NCI-H128 (cell line): ENCODE data around the gene PLXNB1.
"Not testable (repeated sequence)": the region's sequence is repeated elsewhere in the genome, so short reads cannot be mapped to it uniquely, and the experiment has no call there.

ENCODE experiments used
- DNase-seq: peaks from one replicate; lab custom pipeline; 2025; ENCODE audit not compliant: unreplicated experiment; lab: John Stamatoyannopoulos, UW

Gene PLXNB1, protein sequence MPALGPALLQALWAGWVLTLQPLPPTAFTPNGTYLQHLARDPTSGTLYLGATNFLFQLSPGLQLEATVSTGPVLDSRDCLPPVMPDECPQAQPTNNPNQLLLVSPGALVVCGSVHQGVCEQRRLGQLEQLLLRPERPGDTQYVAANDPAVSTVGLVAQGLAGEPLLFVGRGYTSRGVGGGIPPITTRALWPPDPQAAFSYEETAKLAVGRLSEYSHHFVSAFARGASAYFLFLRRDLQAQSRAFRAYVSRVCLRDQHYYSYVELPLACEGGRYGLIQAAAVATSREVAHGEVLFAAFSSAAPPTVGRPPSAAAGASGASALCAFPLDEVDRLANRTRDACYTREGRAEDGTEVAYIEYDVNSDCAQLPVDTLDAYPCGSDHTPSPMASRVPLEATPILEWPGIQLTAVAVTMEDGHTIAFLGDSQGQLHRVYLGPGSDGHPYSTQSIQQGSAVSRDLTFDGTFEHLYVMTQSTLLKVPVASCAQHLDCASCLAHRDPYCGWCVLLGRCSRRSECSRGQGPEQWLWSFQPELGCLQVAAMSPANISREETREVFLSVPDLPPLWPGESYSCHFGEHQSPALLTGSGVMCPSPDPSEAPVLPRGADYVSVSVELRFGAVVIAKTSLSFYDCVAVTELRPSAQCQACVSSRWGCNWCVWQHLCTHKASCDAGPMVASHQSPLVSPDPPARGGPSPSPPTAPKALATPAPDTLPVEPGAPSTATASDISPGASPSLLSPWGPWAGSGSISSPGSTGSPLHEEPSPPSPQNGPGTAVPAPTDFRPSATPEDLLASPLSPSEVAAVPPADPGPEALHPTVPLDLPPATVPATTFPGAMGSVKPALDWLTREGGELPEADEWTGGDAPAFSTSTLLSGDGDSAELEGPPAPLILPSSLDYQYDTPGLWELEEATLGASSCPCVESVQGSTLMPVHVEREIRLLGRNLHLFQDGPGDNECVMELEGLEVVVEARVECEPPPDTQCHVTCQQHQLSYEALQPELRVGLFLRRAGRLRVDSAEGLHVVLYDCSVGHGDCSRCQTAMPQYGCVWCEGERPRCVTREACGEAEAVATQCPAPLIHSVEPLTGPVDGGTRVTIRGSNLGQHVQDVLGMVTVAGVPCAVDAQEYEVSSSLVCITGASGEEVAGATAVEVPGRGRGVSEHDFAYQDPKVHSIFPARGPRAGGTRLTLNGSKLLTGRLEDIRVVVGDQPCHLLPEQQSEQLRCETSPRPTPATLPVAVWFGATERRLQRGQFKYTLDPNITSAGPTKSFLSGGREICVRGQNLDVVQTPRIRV (N-terminal part only)

GRCh38 chr3:48429960-48430707 is at the start of gene PLXNB1:
PLXNB1 (minus strand) TSS chr3:48430086; CDS start chr3:48424611, 5,475 bp downstream.
- peak; percentile 47 for DNase-seq

- no peak for DNase-seq
These were observed 49.0 kb upstream of the PLXNB1 start for GRCh38 chr3:48478626-48479555.

- DNase-seq, result no peak
These were observed 48.2 kb upstream of the PLXNB1 start for GRCh38 chr3:48477959-48478520.

- DNase-seq, result no peak
These were observed 46.7 kb upstream of the PLXNB1 start for GRCh38 chr3:48476426-48477053.

DNA sequence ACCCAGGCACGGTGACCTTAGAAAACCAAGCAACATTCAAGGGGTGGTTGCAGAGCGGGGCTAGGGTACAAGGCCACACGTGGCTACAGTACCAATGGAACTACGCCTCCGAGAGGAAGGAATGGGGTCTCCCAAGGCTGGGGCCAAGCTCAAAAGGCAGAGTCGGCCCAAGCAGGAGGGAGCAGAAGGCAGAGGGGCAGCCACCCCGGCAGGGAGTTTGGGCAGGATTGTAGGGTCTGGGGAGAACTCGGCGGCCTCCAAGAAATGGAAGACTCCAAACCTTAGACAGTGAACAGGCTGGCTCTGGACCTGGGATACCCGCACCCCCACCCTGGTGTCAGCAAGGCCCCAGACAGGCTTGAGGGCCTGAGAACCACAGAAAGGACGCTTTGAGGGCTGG is 45.3 kb upstream of the PLXNB1 start:
- no peak for DNase-seq

DNA sequence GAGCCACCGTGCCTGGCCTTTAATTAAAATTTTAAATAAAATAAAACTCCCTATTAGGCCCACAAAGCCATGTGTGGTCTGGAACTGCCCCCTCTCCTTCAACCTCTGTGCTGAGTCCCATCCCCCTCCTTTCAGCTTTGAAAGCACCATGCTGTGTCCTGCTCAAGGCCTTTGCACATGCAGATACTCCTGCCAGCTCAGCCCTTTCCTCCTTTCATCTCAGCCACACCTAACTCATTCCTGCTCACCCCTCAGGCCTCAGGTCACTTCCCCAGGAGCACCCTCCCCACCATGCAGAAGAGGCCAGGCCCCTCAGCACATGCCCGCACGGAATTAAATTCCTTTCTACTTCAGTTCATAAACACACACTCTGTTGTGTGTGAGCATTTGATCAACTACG is 44.7 kb upstream of the PLXNB1 start:
- DNase-seq, result no peak

DNA sequence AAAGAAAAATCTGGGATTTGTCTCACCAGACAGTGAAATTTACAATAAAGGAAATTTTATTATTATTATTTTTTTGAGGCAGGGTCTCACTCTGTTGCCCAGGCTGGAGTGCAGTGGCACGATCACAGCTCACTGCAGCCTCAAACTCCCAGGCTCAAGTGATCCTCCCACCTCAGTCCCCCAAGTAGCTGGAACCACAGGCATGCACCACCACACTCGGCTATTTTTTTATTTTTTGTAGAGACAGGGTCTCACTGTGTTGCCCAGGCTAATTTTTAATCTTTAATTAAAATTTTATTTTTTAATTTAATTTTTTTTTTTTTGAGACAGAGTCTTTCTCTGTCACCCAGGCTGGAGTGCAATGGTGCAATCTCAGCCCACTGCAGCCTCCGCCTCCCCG is 44.1 kb upstream of the PLXNB1 start:
- DNase-seq, result not testable (repeated sequence)

GRCh38 chr3:48473617-48473952 is 43.7 kb upstream of the PLXNB1 start:
- DNase-seq, result no peak

DNA sequence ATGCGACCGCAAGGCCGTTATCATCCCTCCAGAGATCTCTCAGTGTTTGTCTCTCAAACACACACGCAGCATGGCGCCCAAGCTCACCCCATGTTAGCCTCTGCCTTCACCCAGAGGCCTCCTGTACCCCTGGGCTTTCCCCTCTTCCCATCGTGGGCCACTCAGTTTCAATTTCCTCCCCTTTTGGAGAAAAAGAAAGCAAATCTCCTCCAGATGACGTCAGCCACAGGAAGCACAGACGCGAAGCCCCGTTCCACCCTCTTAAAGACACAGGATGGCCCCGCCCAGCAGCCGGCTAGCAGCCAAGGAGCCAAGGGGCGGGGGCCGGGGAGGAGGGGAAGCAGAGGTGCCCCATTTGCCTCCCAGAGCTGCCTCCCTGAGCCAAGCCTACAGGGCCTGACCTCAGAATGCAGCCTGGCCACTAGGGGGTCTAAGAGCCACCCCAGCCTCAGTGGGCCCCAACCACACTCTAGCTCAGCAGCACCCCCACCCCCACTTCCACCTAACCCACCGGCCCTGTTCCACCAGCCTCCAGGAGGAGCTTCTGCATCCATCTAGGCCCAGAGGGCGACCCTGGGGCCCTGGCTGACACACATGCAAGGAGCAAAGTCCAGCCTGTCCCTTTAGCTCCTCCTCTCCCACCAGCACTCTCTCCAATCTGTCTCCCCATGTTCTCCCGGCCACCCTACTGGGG is 43.2 kb upstream of the PLXNB1 start:
- DNase-seq, result peak; percentile 27

DNA sequence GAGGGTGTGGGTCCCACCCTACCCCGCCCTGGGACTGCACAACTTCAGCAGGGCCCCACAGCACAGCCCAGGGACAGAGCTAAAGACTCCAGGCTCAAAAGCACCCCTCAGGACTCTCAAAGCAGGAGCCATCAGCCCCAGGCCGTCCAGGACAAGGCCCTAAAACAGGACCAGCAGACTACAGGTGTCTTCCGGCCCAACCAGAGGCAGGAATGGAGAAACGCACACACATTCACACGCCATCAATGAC is 42.7 kb upstream of the PLXNB1 start:
- no peak for DNase-seq

DNA sequence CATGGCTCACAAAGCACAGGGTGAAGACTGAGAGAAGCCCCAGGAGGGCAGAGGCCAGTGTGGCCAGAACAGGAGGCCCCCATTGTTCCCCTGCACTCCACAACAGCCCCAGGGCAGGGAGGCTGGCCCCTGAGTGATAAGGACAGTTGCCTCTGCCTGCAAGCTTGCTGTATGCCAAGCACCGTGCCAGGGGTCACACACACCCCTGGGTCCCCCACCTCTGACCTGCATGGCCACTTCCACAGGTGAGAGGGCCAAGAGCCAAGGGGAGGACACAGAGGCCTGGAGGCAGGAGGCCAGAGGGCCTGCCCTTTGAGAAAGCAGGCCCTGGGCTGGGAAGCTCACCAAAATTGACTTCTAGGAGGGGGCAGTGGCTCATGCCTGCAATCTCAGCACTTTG is 40.4 kb upstream of the PLXNB1 start:
- DNase-seq, result no peak

DNA sequence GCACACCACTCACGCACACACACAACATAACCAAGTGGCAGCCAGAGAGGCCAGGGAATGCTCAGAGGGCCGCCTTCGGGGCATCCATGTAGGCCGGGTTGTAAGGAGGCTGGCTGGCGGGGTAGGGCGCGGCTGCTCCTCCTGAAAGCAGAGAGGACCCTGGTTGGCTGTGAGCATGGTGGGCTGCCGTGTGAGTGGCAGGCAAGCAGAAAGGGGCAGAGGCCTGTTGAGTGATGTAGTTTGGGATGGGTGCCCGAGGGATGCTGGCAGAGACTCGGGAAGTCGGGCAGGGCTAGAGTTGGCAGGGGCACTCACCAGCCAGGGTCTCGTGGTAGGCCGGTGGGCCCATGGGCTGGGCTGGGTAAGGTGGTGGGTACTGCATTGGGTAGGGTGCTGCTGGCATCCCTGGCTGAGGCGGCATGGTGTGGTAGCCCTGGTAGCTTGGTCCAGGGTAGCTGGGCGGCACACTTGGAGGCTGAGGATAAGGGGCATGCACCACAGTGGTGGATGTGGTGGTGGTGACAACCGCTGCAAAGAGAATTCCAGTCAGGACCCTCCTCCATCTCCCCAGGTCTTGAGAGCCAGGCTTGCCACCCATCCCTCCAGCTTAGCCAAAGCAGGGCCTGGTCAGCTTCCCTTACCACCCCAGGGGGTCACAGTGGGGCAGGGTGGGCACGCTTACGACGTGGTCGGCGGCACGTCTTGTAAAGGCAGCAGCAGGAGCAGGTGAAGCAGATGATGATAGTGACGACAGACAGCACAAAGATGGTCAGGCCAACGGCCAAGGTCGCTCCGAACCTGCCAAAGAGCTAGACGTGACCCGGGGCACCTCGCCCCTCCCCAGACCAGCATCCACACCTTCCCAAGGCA is 39.4 kb upstream of the PLXNB1 start:
- DNase-seq, result no peak

DNA sequence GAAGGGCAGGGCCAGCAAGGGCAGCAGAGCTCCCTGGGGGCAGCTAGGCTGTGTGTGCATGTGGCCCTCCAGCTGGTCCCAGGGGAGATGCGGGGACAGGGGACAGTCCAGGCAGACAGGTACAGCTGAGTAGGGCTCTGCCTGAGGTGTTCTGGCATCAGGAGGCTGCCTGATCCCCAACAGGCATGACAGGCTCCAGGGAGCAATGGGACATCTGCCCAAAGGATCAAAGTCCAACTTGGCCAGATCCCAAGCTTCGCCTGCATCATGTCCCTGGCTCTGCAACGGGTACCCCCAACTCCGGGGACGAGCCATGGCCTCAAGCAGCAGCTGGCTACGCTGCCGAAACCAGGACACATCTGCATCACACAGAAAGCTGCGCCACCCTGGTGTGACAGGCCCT is 38.4 kb upstream of the PLXNB1 start:
- no peak for DNase-seq

GRCh38 chr3:48467473-48468267 is 37.8 kb upstream of the PLXNB1 start:
- DNase-seq, result no peak

DNA sequence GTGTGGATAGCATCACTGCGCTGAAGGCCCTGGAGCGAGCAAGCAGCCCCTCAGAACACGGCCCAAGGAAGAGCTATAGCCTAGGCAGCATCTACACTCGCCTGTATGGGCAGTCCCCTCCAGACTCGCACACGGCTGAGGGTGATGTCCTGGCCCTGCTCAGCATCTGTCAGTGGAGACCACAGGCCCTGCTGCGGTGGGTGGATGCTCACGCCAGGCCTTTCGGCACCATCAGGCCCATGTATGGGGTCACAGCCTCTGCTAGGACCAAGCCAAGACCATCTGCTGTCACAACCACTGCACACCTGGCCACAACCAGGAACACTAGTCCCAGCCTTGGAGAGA is 37.2 kb upstream of the PLXNB1 start:
- DNase-seq, result no peak

DNA sequence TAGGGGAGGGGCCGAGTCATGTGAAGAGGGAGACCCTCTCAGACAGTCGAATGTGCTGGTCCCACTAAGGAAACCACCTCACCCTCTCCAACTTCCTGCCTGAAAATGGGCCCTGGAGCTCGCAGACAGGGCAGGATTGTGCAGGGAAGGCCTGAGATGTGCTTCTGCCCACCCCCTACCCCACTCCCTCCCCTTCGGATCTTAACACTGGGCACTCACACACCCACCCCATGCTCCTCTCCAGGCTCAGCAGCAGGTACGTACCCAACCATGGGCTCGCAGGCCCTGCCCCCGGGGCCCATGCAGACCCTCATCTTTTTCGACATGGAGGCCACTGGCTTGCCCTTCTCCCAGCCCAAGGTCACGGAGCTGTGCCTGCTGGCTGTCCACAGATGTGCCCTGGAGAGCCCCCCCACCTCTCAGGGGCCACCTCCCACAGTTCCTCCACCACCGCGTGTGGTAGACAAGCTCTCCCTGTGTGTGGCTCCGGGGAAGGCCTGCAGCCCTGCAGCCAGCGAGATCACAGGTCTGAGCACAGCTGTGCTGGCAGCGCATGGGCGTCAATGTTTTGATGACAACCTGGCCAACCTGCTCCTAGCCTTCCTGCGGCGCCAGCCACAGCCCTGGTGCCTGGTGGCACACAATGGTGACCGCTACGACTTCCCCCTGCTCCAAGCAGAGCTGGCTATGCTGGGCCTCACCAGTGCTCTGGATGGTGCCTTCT is 36.7 kb upstream of the PLXNB1 start:
- no peak for DNase-seq
